Activated gamma-delta T cell (primary cell): ENCODE measurements around the gene MMP3.
"Not testable (repeated sequence)": the region's sequence is repeated elsewhere in the genome, so short reads cannot be mapped to it uniquely, and the experiment has no call there.

Experiments
- DNase-seq: peaks from one replicate; lab custom pipeline; 2025; lab: John Stamatoyannopoulos, UW
- total RNA-seq, 2 donors: gene quantifications; one replicate each; lab custom pipeline; 2026; lab: John Stamatoyannopoulos, UW

MMP3 gene
- 0 reads per million in 2 donors for total RNA-seq

DNA sequence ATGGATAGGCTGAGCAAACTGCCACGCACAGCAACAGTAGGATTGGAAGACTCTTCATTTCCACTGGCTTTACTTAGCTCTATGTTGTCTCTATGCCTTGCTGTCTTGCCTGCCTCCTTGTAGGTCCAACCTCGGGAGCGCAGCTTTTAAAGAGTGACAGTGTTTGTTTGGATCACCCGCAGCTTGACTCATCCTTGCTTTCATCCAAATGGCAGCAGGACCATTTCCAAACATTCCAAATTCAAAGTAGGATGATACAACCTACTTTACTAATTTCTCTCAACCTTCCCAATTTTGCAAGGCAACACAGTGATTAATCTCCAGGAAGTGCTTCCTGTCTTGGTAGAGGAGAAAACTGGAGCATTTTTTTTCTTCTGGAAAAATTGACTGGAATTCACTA is at the start of gene MMP3:
Gene MMP3, minus strand, starts transcription at position 121 of the 400 bp plus-strand sequence. Its CDS starts 63 bp downstream, at position 58.
- no peak for DNase-seq

- DNase-seq, result no peak
Observed at GRCh38 chr11:102891736-102892135, 48.3 kb upstream of the MMP3 start.

GRCh38 chr11:102886999-102887398 is 43.6 kb upstream of the MMP3 start:
- DNase-seq, result no peak

DNA sequence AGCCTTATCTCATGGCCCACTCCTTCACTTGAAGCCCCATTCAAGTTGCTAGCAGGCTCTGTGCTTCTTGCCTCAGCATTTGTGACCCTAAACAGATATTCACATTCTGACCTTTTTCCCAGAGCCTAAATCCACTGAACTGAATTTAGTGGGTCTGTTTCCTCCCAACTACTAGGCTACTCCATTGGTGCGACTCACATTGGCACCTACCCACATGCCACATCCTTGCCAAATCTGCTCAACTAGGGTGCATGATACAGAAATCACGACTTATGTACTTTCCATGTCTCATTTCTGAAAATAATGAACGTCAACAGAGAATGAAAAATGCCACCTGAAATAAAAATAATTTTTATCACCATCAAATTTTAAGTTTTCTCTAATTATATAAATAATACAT is 39.7 kb upstream of the MMP3 start:
- no peak for DNase-seq

DNA sequence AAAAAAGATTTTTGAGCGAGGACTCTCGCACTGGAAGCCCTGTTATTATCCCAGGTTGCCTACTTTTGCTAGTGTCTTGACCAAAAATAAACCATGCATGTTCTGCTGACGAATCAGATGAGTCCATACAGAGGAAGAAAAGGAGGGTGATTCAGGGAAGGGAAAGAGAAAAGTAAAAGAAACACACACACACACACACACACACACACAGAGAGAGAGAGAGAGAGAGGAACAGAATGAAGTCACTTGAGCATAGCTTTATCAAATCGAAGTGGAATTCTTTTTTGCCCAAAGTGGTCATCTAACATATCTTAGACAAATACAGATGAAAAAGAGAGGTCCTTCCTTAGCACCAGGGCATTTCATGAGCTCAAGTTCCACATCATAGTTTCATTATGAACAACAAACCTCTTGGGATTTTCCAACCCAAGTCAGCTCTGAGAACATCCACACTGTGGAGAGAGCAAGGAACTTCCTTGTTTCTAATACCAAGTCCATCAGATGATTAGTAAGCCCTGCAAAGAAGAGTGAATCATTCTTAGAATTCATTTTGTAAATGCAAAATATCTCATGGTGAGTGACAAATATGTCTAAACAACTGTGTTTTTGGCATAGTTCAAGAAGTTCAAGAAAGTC is 39.1 kb upstream of the MMP3 start:
- DNase-seq, result no peak

- DNase-seq, result no peak
Observed at GRCh38 chr11:102879801-102880200, 36.4 kb upstream of the MMP3 start.

GRCh38 chr11:102878595-102878994 is 35.2 kb upstream of the MMP3 start:
- no peak for DNase-seq

GRCh38 chr11:102874852-102875251 is 31.4 kb upstream of the MMP3 start, which contains the start of gene MMP12:
Gene MMP12, minus strand, starts transcription at chr11:102874982. Its CDS starts 45 bp downstream, at chr11:102874937.
- DNase-seq, result no peak

- DNase-seq, result not testable (repeated sequence)
Observed at GRCh38 chr11:102869354-102869964, 26.1 kb upstream of the MMP3 start.

- no peak for DNase-seq
Observed at GRCh38 chr11:102868339-102868738, 24.9 kb upstream of the MMP3 start.

GRCh38 chr11:102864724-102865123 is 21.3 kb upstream of the MMP3 start:
- DNase-seq, result no peak

GRCh38 chr11:102853956-102854355 is 10.5 kb upstream of the MMP3 start:
- no peak for DNase-seq

DNA sequence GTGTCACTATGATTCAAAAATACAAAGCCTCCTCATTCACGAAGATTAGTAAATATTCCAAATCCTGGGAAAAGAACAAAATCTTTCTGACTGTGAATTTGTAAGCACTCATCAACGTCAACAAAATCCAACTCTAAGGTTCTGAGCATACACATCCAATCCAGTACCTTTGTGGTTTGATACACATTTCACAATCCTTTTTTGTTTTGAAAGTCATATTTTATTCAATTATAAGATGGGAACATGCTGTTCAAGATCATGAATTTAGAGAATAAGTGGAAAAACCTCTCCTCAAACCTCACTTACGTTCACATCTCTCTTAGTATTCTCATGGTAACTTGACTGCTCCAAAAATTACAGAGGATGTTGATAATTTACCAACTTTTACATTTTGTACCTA is 9.6 kb upstream of the MMP3 start:
- no peak for DNase-seq

- DNase-seq, result no peak
Observed at GRCh38 chr11:102850973-102851745, 7.8 kb upstream of the MMP3 start.

GRCh38 chr11:102849311-102849710 is 5.9 kb upstream of the MMP3 start:
- DNase-seq, result no peak

DNA sequence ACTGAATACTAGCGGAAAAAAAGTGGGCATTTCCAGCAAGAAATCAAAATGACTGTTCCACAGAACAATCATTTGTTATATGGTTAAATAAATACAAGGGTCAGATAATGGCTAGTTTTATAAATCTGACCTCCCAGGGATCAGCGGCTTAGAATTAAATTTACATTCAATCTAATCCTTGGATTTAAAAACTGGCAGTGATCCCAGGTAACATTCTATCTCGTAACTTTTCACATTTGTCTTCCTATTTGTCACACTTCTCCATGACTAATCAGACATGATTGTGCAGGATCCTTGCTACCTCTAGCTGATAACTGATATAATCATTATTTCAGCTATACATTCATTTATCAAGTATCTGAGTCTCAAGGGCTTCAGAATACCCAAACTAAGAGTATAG is 2.9 kb upstream of the MMP3 start:
- DNase-seq, result no peak

DNA sequence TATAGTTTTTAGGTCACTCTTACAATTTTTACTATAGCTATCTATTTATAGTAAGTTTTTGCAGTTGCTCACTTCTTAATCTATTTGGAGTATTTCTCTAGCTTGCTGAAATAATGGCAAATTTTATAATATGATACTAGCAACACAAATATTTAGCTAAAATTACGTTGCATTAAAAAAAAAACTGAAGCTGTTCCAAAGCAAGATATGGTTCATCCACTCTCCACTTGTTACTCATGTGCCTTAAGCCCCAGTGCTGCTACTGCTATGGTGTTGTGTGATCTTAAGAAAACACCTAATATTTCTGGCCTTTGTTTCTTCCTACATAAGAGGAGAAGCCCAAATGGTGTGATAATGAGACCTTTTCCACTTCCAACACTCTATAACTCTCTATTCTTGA is 479 bp downstream of the MMP3 start:
- DNase-seq, result no peak

GRCh38 chr11:102840018-102840417 is 3.4 kb downstream of the MMP3 start:
- no peak for DNase-seq

- DNase-seq, result no peak
Observed at GRCh38 chr11:102837646-102838045, 5.8 kb downstream of the MMP3 start.

DNA sequence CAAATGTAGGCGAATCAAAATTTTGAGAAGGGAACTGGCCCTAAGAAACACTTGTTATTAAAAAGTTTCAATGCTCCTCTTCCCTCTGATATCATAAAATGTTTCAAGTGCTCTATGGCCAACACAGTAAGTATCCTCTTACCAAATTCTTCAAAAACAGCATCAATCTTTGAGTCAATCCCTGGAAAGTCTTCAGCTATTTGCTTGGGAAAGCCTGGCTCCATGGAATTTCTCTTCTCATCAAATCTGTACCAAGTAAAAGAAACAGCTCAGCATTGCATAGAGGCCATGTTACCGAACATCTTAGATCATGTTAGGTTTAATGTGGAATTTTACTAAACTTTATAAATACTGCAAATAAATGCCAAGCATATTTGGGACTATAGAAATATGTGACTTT is 6.3 kb downstream of the MMP3 start:
- no peak for DNase-seq

DNA sequence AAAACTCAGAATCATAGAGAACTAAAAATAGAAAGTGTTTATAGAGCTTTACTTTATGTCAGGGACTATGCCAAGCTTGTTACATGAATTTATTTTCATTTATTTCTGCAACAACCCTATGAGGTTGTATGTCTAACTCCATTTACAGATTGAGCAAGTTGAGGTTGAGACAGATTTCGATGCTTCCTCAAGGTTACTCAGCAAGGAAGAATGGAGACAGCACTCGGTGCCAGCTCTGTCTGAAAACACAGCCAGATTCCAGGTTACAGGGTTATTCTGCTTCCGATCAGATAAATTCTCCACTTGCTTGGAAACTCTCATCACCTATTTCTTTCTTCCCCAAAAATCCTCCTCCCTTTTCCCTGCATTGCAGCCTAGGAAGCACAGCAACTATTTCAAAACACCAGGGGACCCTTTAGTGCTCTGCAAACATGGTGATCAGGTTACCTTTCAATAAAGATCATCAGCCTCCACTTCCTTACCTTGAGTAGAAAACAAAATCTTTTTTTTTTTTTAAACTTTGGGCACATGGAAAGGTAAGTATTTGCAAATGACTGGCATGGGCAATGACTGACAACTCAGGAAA is 7.0 kb downstream of the MMP3 start:
- no peak for DNase-seq

DNA sequence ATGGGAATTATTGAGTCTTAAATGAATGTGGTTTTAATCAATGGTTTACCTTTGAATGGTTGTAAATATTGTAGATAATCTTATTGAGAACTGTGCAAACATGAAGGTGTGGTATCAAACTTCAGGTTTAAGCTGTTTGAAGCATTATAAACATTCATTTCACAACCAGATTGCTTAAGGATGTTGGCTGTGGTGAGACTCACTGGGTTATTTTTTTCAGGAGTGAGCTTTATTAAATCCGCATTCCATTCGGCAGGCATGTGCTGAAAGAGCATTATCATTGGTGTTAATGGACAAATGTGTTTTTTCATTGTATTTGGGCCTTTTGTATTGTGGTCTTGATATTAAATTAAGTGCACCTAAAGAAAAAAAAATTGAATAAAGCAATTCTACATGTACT is 9.7 kb downstream of the MMP3 start:
- no peak for DNase-seq

DNA sequence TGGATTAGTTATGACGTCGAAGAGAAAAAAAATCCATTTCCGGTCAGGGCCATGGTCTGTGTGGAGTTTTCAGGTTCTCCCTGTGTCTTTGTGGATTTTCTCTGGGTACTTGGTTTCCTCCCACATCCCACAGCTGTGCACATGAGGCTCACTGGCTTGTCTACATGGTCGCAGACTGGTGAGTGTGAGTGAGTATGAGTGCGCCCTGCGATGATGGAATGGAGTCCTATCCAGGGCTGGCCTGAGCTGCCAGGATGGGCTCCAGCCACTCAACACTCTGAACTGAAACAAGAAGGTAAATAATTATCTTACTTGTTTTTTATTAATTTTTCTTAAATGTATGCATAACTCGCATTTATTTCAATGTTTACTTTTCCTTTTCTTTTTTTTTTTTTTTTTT is 10.8 kb downstream of the MMP3 start:
- DNase-seq, result no peak
